Activated CD8-positive, alpha-beta memory T cell treated with anti-CD3 and anti-CD28 coated beads, Interleukin-2, amount 50 U/mL, for 1 hour (primary cell): ENCODE measurements around the gene MS4A15.
"Not testable (repeated sequence)": the region's sequence is repeated elsewhere in the genome, so short reads cannot be mapped to it uniquely, and the experiment has no call there.

Experiments
- DNase-seq: peaks from one replicate; pipeline ENCODE4 v3.0.0-alpha.2; 2020; ENCODE audit errors: extremely low read depth

Gene MS4A15

GRCh38 chr11:60756307-60757032 is at the start of gene MS4A15:
Gene MS4A15, plus strand, starts transcription at chr11:60756867. Its CDS starts 6,867 bp downstream, at chr11:60763734.
- DNase-seq = no peak

GRCh38 chr11:60706931-60707330 is 49.7 kb upstream of the MS4A15 start:
- DNase-seq = no peak

GRCh38 chr11:60710482-60710881 is 46.2 kb upstream of the MS4A15 start:
- no peak for DNase-seq

GRCh38 chr11:60711276-60711675 is 45.4 kb upstream of the MS4A15 start:
- no peak for DNase-seq

GRCh38 chr11:60713423-60713822 is 43.2 kb upstream of the MS4A15 start:
- not testable (repeated sequence) for DNase-seq

- DNase-seq = no peak
Measured at GRCh38 chr11:60717956-60718355, 38.7 kb upstream of the MS4A15 start.

GRCh38 chr11:60718524-60719316 is 37.9 kb upstream of the MS4A15 start:
- DNase-seq = no peak

- no peak for DNase-seq
Measured at GRCh38 chr11:60719391-60719790, 37.3 kb upstream of the MS4A15 start.

GRCh38 chr11:60720460-60720859 is 36.2 kb upstream of the MS4A15 start:
- DNase-seq = no peak

- no peak for DNase-seq
Measured at GRCh38 chr11:60724420-60724819, 32.2 kb upstream of the MS4A15 start, which contains the start of gene MS4A18. Gene MS4A18, plus strand, starts transcription at chr11:60724720.

GRCh38 chr11:60725592-60725991 is 31.1 kb upstream of the MS4A15 start:
- no peak for DNase-seq

- DNase-seq = no peak
Measured at GRCh38 chr11:60731586-60731985, 25.1 kb upstream of the MS4A15 start.

GRCh38 chr11:60734279-60734678 is 22.4 kb upstream of the MS4A15 start:
- no peak for DNase-seq

- DNase-seq = no peak
Measured at GRCh38 chr11:60739114-60739513, 17.6 kb upstream of the MS4A15 start.

GRCh38 chr11:60740573-60740972 is 16.1 kb upstream of the MS4A15 start:
- DNase-seq = no peak

GRCh38 chr11:60741421-60741820 is 15.2 kb upstream of the MS4A15 start:
- DNase-seq = no peak

GRCh38 chr11:60743058-60743457 is 13.6 kb upstream of the MS4A15 start:
- DNase-seq = no peak

- DNase-seq = no peak
Measured at GRCh38 chr11:60744114-60744513, 12.6 kb upstream of the MS4A15 start.

- no peak for DNase-seq
Measured at GRCh38 chr11:60747359-60747873, 9.3 kb upstream of the MS4A15 start.

GRCh38 chr11:60748225-60748624 is 8.4 kb upstream of the MS4A15 start:
- DNase-seq = no peak

- DNase-seq = no peak
Measured at GRCh38 chr11:60748821-60749220, 7.8 kb upstream of the MS4A15 start.

- no peak for DNase-seq
Measured at GRCh38 chr11:60750911-60751310, 5.8 kb upstream of the MS4A15 start.

- no peak for DNase-seq
Measured at GRCh38 chr11:60753309-60753708, 3.4 kb upstream of the MS4A15 start.
